WTC11 (cell line): ENCODE data around the gene ADAMTS2. TPM values are rescaled to one million over a fixed set of nuclear protein-coding genes. Genes with fewer than 3 reads are reported as not detected.

Source experiments
- ATAC-seq: fragments of 200-7000 bp; cut with Tn5 transposase; 2 replicates; pipeline ENCODE4 v1.10.0; 2021; ENCODE audit warnings: mild to moderate bottlenecking, moderate library complexity
- CTCF ChIA-PET: fragments of 300-600 bp; sonication (Branson Sonifier 250); formaldehyde crosslinking; loops from one replicate; lab custom pipeline; 2021; ENCODE audit warnings: antibody characterized with exemption; lab: Charles Lee
- POLR2A ChIA-PET: fragments of 350-600 bp; sonication (Branson Sonifier 250); formaldehyde crosslinking; loops from one replicate; lab custom pipeline; 2021; ENCODE audit warnings: antibody characterized with exemption; lab: Charles Lee
- DNase-seq: peaks from one replicate; pipeline ENCODE4 v3.0.0; 2021; ENCODE audit warnings: low spot score
- H3K27ac Mint-ChIP-seq: 2 replicates; pipeline ENCODE4 v1.8.0; 2021; ENCODE audit warnings: mixed read lengths
- H3K27me3 Mint-ChIP-seq: 2 replicates; pipeline ENCODE4 v1.8.0; 2021; ENCODE audit warnings: low read depth, mild to moderate bottlenecking, moderate library complexity, mixed read lengths
- H3K36me3 Mint-ChIP-seq: 2 replicates; pipeline ENCODE4 v1.8.0; 2021; ENCODE audit warnings: mixed read lengths
- H3K4me1 Mint-ChIP-seq: 2 replicates; pipeline ENCODE4 v1.8.0; 2022; ENCODE audit warnings: mixed read lengths
- H3K4me3 Mint-ChIP-seq: 2 replicates; pipeline ENCODE4 v1.8.0; 2021; ENCODE audit warnings: mild to moderate bottlenecking, moderate library complexity, mixed read lengths
- H3K9me3 Mint-ChIP-seq: 2 replicates; pipeline ENCODE4 v1.8.0; 2021; ENCODE audit warnings: mixed read lengths
- GABPB1 ChIP-seq: sonication (generic); formaldehyde crosslinking; IDR thresholded peaks from 2 replicates; pipeline ENCODE4 v1.8.1; 2023; ENCODE audit warnings: mild to moderate bottlenecking, missing genetic modification reagents
- GTF2I ChIP-seq: fragments of 250-450 bp; sonication (Bioruptor Pico); conservative IDR thresholded peaks from 2 replicates; pipeline ENCODE4 v1.4.0; 2021; ENCODE audit warnings: mild to moderate bottlenecking
- MXD4 ChIP-seq: fragments of 250-450 bp; sonication (Bioruptor Pico); IDR thresholded peaks from 2 replicates; pipeline ENCODE4 v1.8.0; 2021; ENCODE audit warnings: mild to moderate bottlenecking, moderate library complexity, borderline replicate concordance
- NFATC4 ChIP-seq: fragments of 250-450 bp; sonication (Bioruptor Pico); IDR thresholded peaks from 2 replicates; pipeline ENCODE4 v1.9.0; 2021; ENCODE audit warnings: mild to moderate bottlenecking
- NR2C2 ChIP-seq: sonication (generic); formaldehyde crosslinking; IDR thresholded peaks from 2 replicates; pipeline ENCODE4 v1.8.0; 2022; ENCODE audit warnings: mild to moderate bottlenecking, missing genetic modification reagents
- OVOL2 ChIP-seq: fragments of 250-450 bp; sonication (Bioruptor Pico); IDR thresholded peaks from 2 replicates; pipeline ENCODE4 v1.9.0; 2021; ENCODE audit warnings: mild to moderate bottlenecking, borderline replicate concordance
- PRRX2 ChIP-seq: fragments of 250-450 bp; sonication (Bioruptor Pico); IDR thresholded peaks from 2 replicates; pipeline ENCODE4 v1.8.0; 2021; ENCODE audit warnings: mild to moderate bottlenecking
- RORB ChIP-seq: fragments of 250-450 bp; sonication (Bioruptor Pico); IDR thresholded peaks from 2 replicates; pipeline ENCODE4 v1.9.0; 2021; ENCODE audit warnings: mild to moderate bottlenecking
- SMAD3 ChIP-seq: sonication (generic); formaldehyde crosslinking; IDR thresholded peaks from 2 replicates; pipeline ENCODE4 v1.8.0; 2022; ENCODE audit warnings: missing genetic modification reagents, mild to moderate bottlenecking, borderline replicate concordance
- SMAD4 ChIP-seq: sonication (generic); formaldehyde crosslinking; IDR thresholded peaks from 2 replicates; pipeline ENCODE4 v1.8.0; 2022; ENCODE audit warnings: mild to moderate bottlenecking, missing genetic modification reagents
- TP53 ChIP-seq: sonication (generic); formaldehyde crosslinking; IDR thresholded peaks from 2 replicates; pipeline ENCODE4 v1.8.1; 2023; ENCODE audit warnings: mild to moderate bottlenecking, missing genetic modification reagents
- ZNF232 ChIP-seq: sonication (generic); formaldehyde crosslinking; IDR thresholded peaks from 2 replicates; pipeline ENCODE4 v1.8.0; 2022; ENCODE audit warnings: mild to moderate bottlenecking, missing genetic modification reagents
- ZNF671 ChIP-seq: fragments of 250-450 bp; sonication (Bioruptor Pico); IDR thresholded peaks from 2 replicates; pipeline ENCODE4 v1.8.0; 2021; ENCODE audit warnings: mild to moderate bottlenecking
- total RNA-seq: library from RNA; stranded (reverse); gene quantifications from 3 replicates; pipeline ENCODE4 v1.2.3, GENCODE V29; 2021
- TF ChIP-seq, protein P1 (sequence below): fragments of 250-450 bp; sonication (Bioruptor Pico); IDR thresholded peaks from 2 replicates; pipeline ENCODE4 v2.1.2; 2022; ENCODE audit warnings: mild to moderate bottlenecking, moderate library complexity
- TF ChIP-seq, protein P2 (sequence below): sonication (generic); formaldehyde crosslinking; conservative IDR thresholded peaks from 2 replicates; pipeline ENCODE4 v1.8.1; 2023; ENCODE audit warnings: mild to moderate bottlenecking, low read depth, missing genetic modification reagents, moderate library complexity
- TF ChIP-seq, protein P3 (sequence below): sonication (generic); formaldehyde crosslinking; IDR thresholded peaks from 2 replicates; pipeline ENCODE4 v1.8.1; 2022; ENCODE audit warnings: mild to moderate bottlenecking, moderate library complexity, missing genetic modification reagents
- TF ChIP-seq, protein P4 (sequence below): fragments of 250-450 bp; sonication (Bioruptor Pico); IDR thresholded peaks from 2 replicates; pipeline ENCODE4 v1.9.0; 2021; ENCODE audit warnings: mild to moderate bottlenecking
- TF ChIP-seq, protein P5 (sequence below): sonication (generic); formaldehyde crosslinking; IDR thresholded peaks from 2 replicates; pipeline ENCODE4 v1.8.1; 2023; ENCODE audit warnings: mild to moderate bottlenecking, moderate library complexity, missing genetic modification reagents
- TF ChIP-seq, protein P6 (sequence below): sonication (generic); formaldehyde crosslinking; IDR thresholded peaks from 2 replicates; pipeline ENCODE4 v1.8.1; 2023; ENCODE audit warnings: mild to moderate bottlenecking, missing genetic modification reagents, borderline replicate concordance

Gene ADAMTS2
- total RNA-seq, 1 experiment from 2014 or later: 11.2 TPM

DNA sequence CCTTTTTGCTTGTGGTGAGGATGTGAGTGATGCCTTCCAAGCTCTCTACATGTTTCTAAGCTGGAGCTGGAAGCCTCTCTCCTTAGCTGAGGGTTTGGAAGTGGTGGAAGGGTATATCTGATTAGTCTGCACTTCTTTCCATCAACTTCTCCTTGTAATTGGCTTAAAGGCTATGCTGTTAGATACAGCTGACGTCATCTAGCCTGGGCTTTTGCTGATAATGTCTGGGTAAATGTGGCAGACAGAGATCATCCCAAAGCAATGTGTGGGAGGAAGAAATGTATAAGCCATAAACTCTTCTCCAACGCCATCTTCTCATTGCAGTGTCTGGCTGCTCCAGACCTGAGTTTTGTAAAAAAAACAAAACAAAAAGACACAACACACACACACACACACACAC is 255.8 kb downstream of the ADAMTS2 start (continued):
- TF ChIP-seq, protein P1, sequence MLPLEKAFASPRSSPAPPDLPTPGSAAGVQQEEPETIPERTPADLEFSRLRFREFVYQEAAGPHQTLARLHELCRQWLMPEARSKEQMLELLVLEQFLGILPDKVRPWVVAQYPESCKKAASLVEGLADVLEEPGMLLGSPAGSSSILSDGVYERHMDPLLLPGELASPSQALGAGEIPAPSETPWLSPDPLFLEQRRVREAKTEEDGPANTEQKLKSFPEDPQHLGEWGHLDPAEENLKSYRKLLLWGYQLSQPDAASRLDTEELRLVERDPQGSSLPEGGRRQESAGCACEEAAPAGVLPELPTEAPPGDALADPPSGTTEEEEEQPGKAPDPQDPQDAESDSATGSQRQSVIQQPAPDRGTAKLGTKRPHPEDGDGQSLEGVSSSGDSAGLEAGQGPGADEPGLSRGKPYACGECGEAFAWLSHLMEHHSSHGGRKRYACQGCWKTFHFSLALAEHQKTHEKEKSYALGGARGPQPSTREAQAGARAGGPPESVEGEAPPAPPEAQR (CRISPR knock-in tag): no peak
- TF ChIP-seq, protein P2, sequence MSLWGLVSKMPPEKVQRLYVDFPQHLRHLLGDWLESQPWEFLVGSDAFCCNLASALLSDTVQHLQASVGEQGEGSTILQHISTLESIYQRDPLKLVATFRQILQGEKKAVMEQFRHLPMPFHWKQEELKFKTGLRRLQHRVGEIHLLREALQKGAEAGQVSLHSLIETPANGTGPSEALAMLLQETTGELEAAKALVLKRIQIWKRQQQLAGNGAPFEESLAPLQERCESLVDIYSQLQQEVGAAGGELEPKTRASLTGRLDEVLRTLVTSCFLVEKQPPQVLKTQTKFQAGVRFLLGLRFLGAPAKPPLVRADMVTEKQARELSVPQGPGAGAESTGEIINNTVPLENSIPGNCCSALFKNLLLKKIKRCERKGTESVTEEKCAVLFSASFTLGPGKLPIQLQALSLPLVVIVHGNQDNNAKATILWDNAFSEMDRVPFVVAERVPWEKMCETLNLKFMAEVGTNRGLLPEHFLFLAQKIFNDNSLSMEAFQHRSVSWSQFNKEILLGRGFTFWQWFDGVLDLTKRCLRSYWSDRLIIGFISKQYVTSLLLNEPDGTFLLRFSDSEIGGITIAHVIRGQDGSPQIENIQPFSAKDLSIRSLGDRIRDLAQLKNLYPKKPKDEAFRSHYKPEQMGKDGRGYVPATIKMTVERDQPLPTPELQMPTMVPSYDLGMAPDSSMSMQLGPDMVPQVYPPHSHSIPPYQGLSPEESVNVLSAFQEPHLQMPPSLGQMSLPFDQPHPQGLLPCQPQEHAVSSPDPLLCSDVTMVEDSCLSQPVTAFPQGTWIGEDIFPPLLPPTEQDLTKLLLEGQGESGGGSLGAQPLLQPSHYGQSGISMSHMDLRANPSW (CRISPR knock-in tag): no peak

DNA sequence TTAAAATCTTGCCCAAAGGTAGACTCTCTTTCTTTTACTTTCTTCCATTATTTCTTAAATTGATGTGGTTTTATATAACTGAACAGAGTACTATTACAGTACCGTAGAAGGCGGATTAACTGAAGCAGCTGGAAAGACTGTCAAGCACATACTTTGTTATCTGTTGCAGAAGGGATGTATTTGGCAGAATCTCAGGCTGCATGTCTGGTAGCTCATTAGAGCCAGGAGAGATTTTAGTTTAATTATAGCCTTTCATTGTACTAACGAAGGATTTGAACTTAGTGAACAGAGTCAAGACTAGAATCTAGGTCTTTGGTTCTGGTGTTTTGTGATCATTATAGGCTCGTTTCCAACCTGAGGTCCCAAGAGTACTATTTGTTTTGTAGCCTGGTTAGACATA is 264.5 kb downstream of the ADAMTS2 start:
- peaks cover 91% of the 10 kb centered on the region for H3K9me3 Mint-ChIP-seq

DNA sequence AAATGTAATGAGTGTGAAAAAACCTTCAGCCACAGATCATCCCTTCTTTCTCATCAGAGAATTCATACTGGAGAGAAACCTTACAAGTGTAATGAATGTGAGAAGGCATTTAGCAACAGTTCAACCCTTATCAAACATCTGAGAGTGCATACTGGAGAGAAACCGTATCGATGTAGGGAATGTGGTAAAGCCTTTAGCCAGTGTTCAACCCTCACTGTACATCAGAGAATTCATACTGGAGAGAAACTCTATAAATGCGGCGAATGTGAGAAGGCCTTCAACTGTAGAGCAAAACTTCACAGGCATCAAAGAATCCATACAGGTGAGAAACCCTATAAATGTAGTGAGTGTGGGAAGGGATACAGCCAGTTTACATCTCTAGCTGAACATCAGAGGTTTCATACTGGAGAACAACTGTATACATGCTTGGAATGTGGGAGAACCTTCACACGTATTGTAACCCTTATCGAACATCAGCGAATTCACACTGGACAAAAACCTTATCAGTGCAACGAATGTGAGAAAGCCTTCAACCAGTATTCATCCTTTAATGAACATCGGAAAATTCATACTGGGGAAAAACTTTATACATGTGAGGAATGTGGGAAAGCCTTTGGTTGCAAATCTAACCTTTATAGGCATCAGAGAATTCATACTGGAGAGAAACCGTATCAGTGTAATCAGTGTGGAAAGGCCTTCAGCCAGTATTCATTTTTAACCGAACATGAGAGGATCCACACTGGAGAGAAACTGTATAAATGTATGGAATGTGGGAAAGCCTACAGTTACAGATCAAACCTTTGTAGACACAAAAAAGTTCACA is 265.9 kb downstream of the ADAMTS2 start:
- peaks cover 85% of the 10 kb centered on the region for H3K9me3 Mint-ChIP-seq
- peaks cover 39% of the 10 kb centered on the region for H3K27me3 Mint-ChIP-seq
- TF ChIP-seq OVOL2 (CRISPR knock-in tag) (no peak), SMAD4 (CRISPR knock-in tag) (no peak), GABPB1 (no peak), ZNF232 (CRISPR knock-in tag) (no peak), PRRX2 (CRISPR knock-in tag) (no peak), GTF2I (CRISPR knock-in tag) (no peak), ZNF671 (CRISPR knock-in tag) (no peak), RORB (CRISPR knock-in tag) (no peak), MXD4 (CRISPR knock-in tag) (no peak), NR2C2 (CRISPR knock-in tag) (no peak), SMAD3 (no peak), NFATC4 (CRISPR knock-in tag) (no peak)
- TF ChIP-seq, protein P3, sequence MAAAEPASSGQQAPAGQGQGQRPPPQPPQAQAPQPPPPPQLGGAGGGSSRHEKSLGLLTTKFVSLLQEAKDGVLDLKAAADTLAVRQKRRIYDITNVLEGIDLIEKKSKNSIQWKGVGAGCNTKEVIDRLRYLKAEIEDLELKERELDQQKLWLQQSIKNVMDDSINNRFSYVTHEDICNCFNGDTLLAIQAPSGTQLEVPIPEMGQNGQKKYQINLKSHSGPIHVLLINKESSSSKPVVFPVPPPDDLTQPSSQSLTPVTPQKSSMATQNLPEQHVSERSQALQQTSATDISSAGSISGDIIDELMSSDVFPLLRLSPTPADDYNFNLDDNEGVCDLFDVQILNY (CRISPR knock-in tag): no peak
- TF ChIP-seq, protein P4, sequence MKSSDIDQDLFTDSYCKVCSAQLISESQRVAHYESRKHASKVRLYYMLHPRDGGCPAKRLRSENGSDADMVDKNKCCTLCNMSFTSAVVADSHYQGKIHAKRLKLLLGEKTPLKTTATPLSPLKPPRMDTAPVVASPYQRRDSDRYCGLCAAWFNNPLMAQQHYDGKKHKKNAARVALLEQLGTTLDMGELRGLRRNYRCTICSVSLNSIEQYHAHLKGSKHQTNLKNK: no peak
- TF ChIP-seq, protein P5, sequence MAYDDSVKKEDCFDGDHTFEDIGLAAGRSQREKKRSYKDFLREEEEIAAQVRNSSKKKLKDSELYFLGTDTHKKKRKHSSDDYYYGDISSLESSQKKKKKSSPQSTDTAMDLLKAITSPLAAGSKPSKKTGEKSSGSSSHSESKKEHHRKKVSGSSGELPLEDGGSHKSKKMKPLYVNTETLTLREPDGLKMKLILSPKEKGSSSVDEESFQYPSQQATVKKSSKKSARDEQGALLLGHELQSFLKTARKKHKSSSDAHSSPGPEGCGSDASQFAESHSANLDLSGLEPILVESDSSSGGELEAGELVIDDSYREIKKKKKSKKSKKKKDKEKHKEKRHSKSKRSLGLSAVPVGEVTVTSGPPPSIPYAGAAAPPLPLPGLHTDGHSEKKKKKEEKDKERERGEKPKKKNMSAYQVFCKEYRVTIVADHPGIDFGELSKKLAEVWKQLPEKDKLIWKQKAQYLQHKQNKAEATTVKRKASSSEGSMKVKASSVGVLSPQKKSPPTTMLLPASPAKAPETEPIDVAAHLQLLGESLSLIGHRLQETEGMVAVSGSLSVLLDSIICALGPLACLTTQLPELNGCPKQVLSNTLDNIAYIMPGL (CRISPR knock-in tag): no peak
- TF ChIP-seq, protein P6, sequence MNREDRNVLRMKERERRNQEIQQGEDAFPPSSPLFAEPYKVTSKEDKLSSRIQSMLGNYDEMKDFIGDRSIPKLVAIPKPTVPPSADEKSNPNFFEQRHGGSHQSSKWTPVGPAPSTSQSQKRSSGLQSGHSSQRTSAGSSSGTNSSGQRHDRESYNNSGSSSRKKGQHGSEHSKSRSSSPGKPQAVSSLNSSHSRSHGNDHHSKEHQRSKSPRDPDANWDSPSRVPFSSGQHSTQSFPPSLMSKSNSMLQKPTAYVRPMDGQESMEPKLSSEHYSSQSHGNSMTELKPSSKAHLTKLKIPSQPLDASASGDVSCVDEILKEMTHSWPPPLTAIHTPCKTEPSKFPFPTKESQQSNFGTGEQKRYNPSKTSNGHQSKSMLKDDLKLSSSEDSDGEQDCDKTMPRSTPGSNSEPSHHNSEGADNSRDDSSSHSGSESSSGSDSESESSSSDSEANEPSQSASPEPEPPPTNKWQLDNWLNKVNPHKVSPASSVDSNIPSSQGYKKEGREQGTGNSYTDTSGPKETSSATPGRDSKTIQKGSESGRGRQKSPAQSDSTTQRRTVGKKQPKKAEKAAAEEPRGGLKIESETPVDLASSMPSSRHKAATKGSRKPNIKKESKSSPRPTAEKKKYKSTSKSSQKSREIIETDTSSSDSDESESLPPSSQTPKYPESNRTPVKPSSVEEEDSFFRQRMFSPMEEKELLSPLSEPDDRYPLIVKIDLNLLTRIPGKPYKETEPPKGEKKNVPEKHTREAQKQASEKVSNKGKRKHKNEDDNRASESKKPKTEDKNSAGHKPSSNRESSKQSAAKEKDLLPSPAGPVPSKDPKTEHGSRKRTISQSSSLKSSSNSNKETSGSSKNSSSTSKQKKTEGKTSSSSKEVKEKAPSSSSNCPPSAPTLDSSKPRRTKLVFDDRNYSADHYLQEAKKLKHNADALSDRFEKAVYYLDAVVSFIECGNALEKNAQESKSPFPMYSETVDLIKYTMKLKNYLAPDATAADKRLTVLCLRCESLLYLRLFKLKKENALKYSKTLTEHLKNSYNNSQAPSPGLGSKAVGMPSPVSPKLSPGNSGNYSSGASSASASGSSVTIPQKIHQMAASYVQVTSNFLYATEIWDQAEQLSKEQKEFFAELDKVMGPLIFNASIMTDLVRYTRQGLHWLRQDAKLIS (CRISPR knock-in tag): no peak
- TF ChIP-seq, all 79 proteins: peak for 0
- Mint-ChIP-seq H3K36me3 (peaks cover 90% of the 10 kb centered on the region), H3K27ac (no peak overlapping the region), H3K4me3 (no peak overlapping the region), H3K4me1 (no peaks in the 10 kb centered on the region)
- DNase-seq: no peak
- ChIA-PET CTCF (no interaction called here), POLR2A (no interaction called here)
- no peak for ATAC-seq

More for the DNA sequence above, 264.5 kb downstream of the ADAMTS2 start:
- Mint-ChIP-seq H3K36me3 (peaks cover 92% of the 10 kb centered on the region), H3K27me3 (peaks cover 53% of the 10 kb centered on the region), H3K4me3 (no peak overlapping the region), H3K4me1 (no peaks in the 10 kb centered on the region)
- POLR2A ChIA-PET: no interaction called here
- no peak for TF ChIP-seq SMAD3
- no peak for TF ChIP-seq TP53 (CRISPR knock-in tag)
- TF ChIP-seq, all 79 proteins: peak for 0
- ATAC-seq (no peak), DNase-seq (no peak)
- H3K27ac Mint-ChIP-seq: no peak overlapping the region
- CTCF ChIA-PET: no interaction called here
